Breast epithelium (tissue), 4 donors: ENCODE results near the gene CABS1. TPM values are rescaled to one million over a fixed set of nuclear protein-coding genes. Genes with fewer than 3 reads are reported as not detected.

Source experiments
- DNase-seq, 2 donors: peaks; one replicate each; pipeline ENCODE4 v3.0.0-alpha.2; 2019; ENCODE audit warnings: low spot score in 2 of 2
- H3K27ac ChIP-seq, 2 donors: fragments of 200-600 bp; sonication (generic) in 1 of 2; one replicate each; pipeline ENCODE4 v1.5.1; 2016 to 2019; ENCODE audit warnings: mild to moderate bottlenecking in 1 of 2
- H3K27me3 ChIP-seq, 2 donors: fragments of 200-600 bp; sonication (generic) in 1 of 2; one replicate each; pipeline versions ENCODE4 v1.5.1 to v1.6.0; 2017 to 2019; ENCODE audit warnings: control low read depth in 1 of 2, mild to moderate bottlenecking in 1 of 2
- H3K36me3 ChIP-seq: fragments of 200-600 bp; one replicate; pipeline ENCODE4 v1.5.1; 2019
- H3K4me1 ChIP-seq, 2 donors: fragments of 200-600 bp; sonication (generic); one replicate each; pipeline ENCODE4 v1.5.1; 2016 to 2019; ENCODE audit warnings: control low read depth in 1 of 2
- H3K4me3 ChIP-seq, 3 donors: fragments of 200-600 bp; sonication (generic); 1 replicate in 2 of 3; 2 replicates in 1 of 3; pipeline ENCODE4 v1.5.1; 2016 to 2019; ENCODE audit warnings: mild to moderate bottlenecking in 3 of 3, moderate library complexity in 2 of 3
- H3K9me3 ChIP-seq, 2 donors: fragments of 200-600 bp; sonication (generic) in 1 of 2; one replicate each; pipeline ENCODE4 v1.5.1; 2016 to 2019; ENCODE audit warnings: control low read depth in 1 of 2
- CTCF ChIP-seq, 3 donors: fragments of 450-650 bp; IDR thresholded peaks; one replicate each; pipeline ENCODE4 v1.5.1; 2016 to 2017; ENCODE audit warnings: antibody characterized with exemption in 3 of 3, mild to moderate bottlenecking in 3 of 3, moderate library complexity in 3 of 3
- POLR2A ChIP-seq: fragments of 450-650 bp; IDR thresholded peaks from one replicate; pipeline ENCODE4 v1.6.1; 2016; ENCODE audit warnings: antibody characterized with exemption, mild to moderate bottlenecking, moderate library complexity
- POLR2AphosphoS5 ChIP-seq, 3 donors: sonication (generic); formaldehyde crosslinking; IDR thresholded peaks; one replicate each; pipeline ENCODE4 v1.6.1; 2017; ENCODE audit warnings: antibody characterized with exemption in 3 of 3
- intact Hi-C: fragments of 100-400 bp; cut with DNase I; formaldehyde crosslinking; loops from one replicate; pipeline ENCODE4 v1.15.1; 2023; ENCODE audit warnings: low total_unique reads
- total RNA-seq, 3 donors: library from RNA; depleted of rRNA; stranded (reverse); fragments of >200 nt; gene quantifications; one replicate each; pipeline ENCODE4 v1.1.0, GENCODE V29; 2016

The CABS1 gene
- total RNA-seq, 3 donors from 2014 or later: not detected

DNA sequence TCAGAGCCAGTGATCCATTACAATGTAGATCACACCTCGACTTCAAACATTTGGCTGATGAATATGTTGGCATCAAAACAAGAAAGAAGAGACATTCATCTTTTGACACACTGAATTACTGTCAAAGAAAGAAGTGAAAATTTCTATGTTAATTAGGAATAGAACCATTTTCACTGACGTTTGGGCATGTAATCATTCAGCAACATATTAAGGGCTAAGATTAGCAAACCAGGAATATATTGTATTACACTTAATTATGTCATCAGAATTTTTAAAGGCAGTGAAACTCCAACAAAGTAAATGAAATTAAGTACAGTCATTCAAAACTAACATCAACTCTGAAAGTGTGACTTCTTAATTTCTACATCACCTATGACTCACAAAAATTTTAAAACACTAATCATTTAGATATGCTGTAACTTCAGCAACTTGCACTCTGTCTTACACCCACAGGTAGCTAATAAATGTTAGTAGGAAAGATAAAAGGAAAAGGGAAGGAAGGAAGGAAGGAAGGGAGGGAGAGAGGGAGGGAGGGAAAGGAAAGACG, 24.4 kb downstream of the CABS1 start:
- DNase-seq: no peak
- intact Hi-C loops: no loop called here
- no peaks in the 10 kb centered on the region for H3K36me3 ChIP-seq
- H3K9me3 ChIP-seq: no peaks in the 10 kb centered on the region
- no peak for TF ChIP-seq CTCF (IDR thresholded peaks at IDR 0.05)
- TF ChIP-seq POLR2AphosphoS5 (IDR thresholded peaks at IDR 0.05): no peak
- TF ChIP-seq POLR2A: no peak
- no peak overlapping the region for H3K27ac ChIP-seq
- no peaks in the 10 kb centered on the region for H3K27me3 ChIP-seq
- no peaks in the 10 kb centered on the region for H3K4me1 ChIP-seq
- no peak overlapping the region for H3K4me3 ChIP-seq

DNA sequence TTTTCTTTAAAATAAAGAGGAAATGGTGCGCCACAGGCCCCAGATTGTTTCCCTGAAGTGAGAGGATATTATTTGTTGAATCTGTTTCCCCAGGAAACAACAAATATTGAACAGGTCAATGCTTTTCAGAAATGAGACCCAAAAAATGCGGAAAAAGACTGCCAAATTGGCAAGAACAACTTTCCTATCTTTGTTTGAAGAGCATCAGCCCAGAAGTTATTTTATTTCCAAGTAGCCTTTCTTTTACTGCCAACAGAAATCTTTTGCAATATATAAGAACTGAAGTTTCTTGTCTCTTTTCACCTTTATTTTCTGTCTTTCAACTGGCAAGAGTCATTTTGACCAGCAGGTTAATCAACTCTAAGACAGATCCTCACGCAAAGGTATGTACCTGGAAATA, 25.7 kb downstream of the CABS1 start, which contains the start of gene SMR3A:
Gene SMR3A (plus strand): TSS at position 301 of the 400 bp plus-strand sequence. CDS start 1,356 bp downstream, outside the sequence.
- Histone ChIP-seq H3K27ac (no peak within 1 kb of the TSS), H3K4me3 (no peak within 1 kb of the TSS), H3K4me1 (no peaks in the 10 kb centered on the region), H3K9me3 (no peaks in the 10 kb centered on the region), H3K36me3 (no peaks in the 10 kb centered on the region), H3K27me3 (no peaks in the 10 kb centered on the region)
- DNase-seq: no peak
- TF ChIP-seq POLR2A (no peak), CTCF (IDR thresholded peaks at IDR 0.05) (no peak), POLR2AphosphoS5 (IDR thresholded peaks at IDR 0.05) (no peak)
- intact Hi-C loops: no loop called here

DNA sequence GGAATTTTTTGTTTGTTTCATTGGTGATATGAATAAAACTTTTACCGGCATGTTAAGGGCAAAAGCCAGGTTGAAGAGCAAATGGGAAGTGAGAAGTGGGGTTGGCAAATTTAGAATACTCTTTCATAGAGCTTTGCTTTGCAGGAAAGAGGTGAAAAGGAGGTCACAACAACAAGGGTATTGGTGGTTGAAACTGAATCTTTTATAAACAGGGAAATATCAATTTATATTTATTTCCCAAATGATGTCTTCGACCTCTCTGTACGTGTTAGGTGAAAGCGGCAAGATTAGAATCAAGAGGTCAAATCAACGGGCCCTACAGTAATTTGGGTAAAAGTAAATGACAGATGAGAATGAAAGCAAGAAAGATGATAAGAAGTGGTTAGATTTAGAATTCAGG, 29.2 kb downstream of the CABS1 start:
- H3K4me3 ChIP-seq: no peak overlapping the region
- no peaks in the 10 kb centered on the region for H3K27me3 ChIP-seq
- no peak overlapping the region for H3K27ac ChIP-seq
- no peaks in the 10 kb centered on the region for H3K4me1 ChIP-seq
- intact Hi-C loops: no loop called here
- DNase-seq: no peak
- no peaks in the 10 kb centered on the region for H3K9me3 ChIP-seq
- H3K36me3 ChIP-seq: no peaks in the 10 kb centered on the region
- TF ChIP-seq POLR2A (no peak), CTCF (IDR thresholded peaks at IDR 0.05) (no peak), POLR2AphosphoS5 (IDR thresholded peaks at IDR 0.05) (no peak)

- no peak overlapping the region for H3K4me3 ChIP-seq
- no peaks in the 10 kb centered on the region for H3K27me3 ChIP-seq
- intact Hi-C loops: no loop called here
- no peak overlapping the region for H3K27ac ChIP-seq
- TF ChIP-seq POLR2A (no peak), POLR2AphosphoS5 (IDR thresholded peaks at IDR 0.05) (no peak), CTCF (IDR thresholded peaks at IDR 0.05) (no peak)
- no peaks in the 10 kb centered on the region for H3K36me3 ChIP-seq
- DNase-seq: no peak
- no peaks in the 10 kb centered on the region for H3K9me3 ChIP-seq
- no peaks in the 10 kb centered on the region for H3K4me1 ChIP-seq
Observed at GRCh38 chr4:70365479-70365878, 30.7 kb downstream of the CABS1 start.

DNA sequence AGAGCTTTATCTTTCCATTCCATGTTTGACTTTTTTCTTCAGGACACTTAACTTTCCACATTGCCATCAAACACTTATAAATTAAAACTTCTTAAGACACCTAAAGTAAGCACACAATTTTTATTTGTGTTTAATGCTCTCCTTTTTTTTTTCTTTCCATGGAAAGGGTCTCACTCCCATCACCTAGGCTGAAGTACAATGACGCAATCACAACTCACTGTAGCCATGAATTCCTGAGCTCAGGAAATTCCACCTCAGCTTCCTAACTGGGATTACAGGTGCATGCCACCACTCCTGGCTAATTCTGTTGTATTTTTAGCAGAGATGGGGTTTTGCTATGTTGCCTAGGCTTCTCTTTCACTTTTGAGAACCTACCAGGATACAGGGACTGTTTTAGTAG, 33.0 kb downstream of the CABS1 start:
- Histone ChIP-seq H3K9me3 (no peaks in the 10 kb centered on the region), H3K27ac (no peak overlapping the region), H3K4me1 (no peaks in the 10 kb centered on the region), H3K4me3 (no peak overlapping the region), H3K27me3 (no peaks in the 10 kb centered on the region), H3K36me3 (no peaks in the 10 kb centered on the region)
- DNase-seq: no peak
- TF ChIP-seq POLR2A (no peak), CTCF (IDR thresholded peaks at IDR 0.05) (no peak), POLR2AphosphoS5 (IDR thresholded peaks at IDR 0.05) (no peak)
- intact Hi-C loops: no loop called here
